ENCODE measurements around the gene MS4A4A.

The MS4A4A gene

DNA sequence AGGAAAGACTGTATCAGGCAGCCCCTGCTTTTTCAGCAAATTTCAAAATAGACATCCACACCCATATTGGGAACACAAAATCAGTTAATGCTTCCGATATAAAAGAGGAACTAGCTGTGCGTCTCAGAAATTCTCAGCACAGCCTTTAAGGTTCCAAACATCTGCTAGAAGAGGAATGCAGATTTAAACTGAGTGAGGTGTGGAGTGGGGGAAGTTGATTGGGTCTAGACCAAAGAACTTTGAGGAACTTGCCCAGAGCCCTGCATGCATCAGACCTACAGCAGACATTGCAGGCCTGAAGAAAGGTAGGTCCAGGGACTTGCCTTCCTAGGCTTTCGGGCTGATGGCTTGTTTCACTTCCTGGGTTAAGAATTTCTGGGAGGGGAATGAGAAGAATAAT, at the start of gene MS4A4A:
MS4A4A (plus strand) TSS at position 255 of the 400 bp plus-strand sequence; CDS start at position 265, 10 bp downstream.
- Histone ChIP-seq H3K36me3 (ENCODE audit: control insufficient read depth in 1 of 2, insufficient read depth in 2 of 2, low read length in 2 of 2) (no peaks in the 10 kb centered on the region), H3K4me1 (ENCODE audit: control insufficient read depth in 1 of 2, insufficient read depth in 2 of 2, low read length in 2 of 2) (no peaks in the 10 kb centered on the region), H3K9me3 (ENCODE audit: control insufficient read depth in 1 of 2, low read length in 2 of 2) (no peaks in the 10 kb centered on the region), H3K4me3 (ENCODE audit: low read depth in 1 of 2, low read length in 2 of 2) (peak within 1 kb of the TSS in 1 of 2 donors; percentile 37), H3K27me3 (ENCODE audit: low read depth, low read length) (no peaks in the 10 kb centered on the region), H3K27ac (ENCODE audit: low read length) (peak within 1 kb of the TSS; percentile 77)

DNA sequence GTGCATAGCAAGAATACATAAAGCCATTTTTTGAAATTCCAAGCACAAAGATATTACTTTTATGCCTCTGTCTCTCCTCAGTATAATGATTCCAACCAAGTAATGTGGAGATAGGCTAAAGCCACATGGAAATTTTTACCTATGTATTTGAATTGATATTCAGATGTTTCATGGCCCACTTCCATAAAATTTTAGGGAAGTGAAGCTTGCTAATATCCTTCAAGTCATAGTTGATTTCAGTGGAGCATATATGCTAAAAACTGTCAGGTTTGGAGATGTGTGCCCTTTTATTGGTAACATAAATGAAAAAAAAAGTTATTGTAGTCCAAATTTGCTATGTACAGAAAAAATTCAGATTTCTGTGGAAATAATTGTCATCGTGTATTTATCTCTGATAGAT, 49.8 kb upstream of the MS4A4A start:
- Histone ChIP-seq H3K27ac (ENCODE audit: low read length) (no peak overlapping the region), H3K4me3 (ENCODE audit: low read depth in 1 of 2, low read length in 2 of 2) (no peak overlapping the region)

DNA sequence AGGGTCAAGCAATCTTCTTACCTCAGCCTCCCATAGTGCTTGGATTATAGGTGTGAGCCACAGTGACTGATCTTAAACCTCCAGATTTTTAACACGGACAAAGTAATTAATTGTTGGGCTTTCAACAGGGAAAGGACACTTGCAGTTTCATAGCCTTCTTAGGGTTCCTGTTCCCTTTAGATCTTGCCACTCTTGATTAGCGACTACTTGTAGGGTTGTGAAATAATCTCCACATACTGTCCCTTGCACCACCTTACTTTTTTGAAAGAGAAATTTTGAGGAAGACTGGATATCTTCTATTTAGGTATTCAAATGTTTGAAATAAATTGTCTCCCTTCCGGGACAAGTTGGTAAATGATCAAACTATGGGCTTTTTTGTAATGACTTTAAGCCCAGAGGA, 45.1 kb upstream of the MS4A4A start:
- Histone ChIP-seq H3K36me3 (ENCODE audit: control insufficient read depth in 1 of 2, insufficient read depth in 2 of 2, low read length in 2 of 2) (no peaks in the 10 kb centered on the region), H3K9me3 (ENCODE audit: control insufficient read depth in 1 of 2, low read length in 2 of 2) (peaks cover 0 to 3% of the 10 kb centered on the region in 2 donors), H3K27ac (ENCODE audit: low read length) (no peak overlapping the region), H3K4me3 (ENCODE audit: low read depth in 1 of 2, low read length in 2 of 2) (no peak overlapping the region), H3K4me1 (ENCODE audit: control insufficient read depth in 1 of 2, insufficient read depth in 2 of 2, low read length in 2 of 2) (no peaks in the 10 kb centered on the region), H3K27me3 (ENCODE audit: low read depth, low read length) (no peaks in the 10 kb centered on the region)

More for the DNA sequence above, 49.8 kb upstream of the MS4A4A start:
- Histone ChIP-seq H3K9me3 (ENCODE audit: control insufficient read depth in 1 of 2, low read length in 2 of 2) (peaks cover 0 to 3% of the 10 kb centered on the region in 2 donors), H3K4me1 (ENCODE audit: control insufficient read depth in 1 of 2, insufficient read depth in 2 of 2, low read length in 2 of 2) (no peaks in the 10 kb centered on the region), H3K36me3 (ENCODE audit: control insufficient read depth in 1 of 2, insufficient read depth in 2 of 2, low read length in 2 of 2) (no peaks in the 10 kb centered on the region), H3K27me3 (ENCODE audit: low read depth, low read length) (no peaks in the 10 kb centered on the region)

DNA sequence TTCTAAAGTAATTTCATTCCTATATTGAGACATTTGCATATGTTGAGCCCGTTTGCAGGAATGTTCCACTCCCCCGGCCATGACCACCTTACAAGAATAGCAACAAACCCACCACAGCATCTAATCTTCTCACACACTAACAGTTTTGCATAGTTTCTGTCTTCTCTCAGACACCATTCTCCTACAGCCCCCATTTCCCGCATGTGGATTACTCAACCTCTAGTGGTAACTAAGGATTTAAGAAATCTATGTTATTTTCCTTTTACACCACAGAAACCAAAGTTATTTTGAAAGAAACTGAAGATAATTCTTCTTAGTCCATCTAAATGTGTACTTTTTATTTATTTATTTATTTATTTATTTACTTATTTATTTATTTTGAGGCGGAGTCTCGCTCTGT, 39.8 kb upstream of the MS4A4A start:
- no peaks in the 10 kb centered on the region for H3K4me1 ChIP-seq (ENCODE audit: control insufficient read depth in 1 of 2, insufficient read depth in 2 of 2, low read length in 2 of 2)
- H3K36me3 ChIP-seq (ENCODE audit: control insufficient read depth in 1 of 2, insufficient read depth in 2 of 2, low read length in 2 of 2): no peaks in the 10 kb centered on the region
- H3K27ac ChIP-seq (ENCODE audit: low read length): no peak overlapping the region
- no peaks in the 10 kb centered on the region for H3K27me3 ChIP-seq (ENCODE audit: low read depth, low read length)
- H3K4me3 ChIP-seq (ENCODE audit: low read depth in 1 of 2, low read length in 2 of 2): no peak overlapping the region
- no peaks in the 10 kb centered on the region for H3K9me3 ChIP-seq (ENCODE audit: control insufficient read depth in 1 of 2, low read length in 2 of 2)

DNA sequence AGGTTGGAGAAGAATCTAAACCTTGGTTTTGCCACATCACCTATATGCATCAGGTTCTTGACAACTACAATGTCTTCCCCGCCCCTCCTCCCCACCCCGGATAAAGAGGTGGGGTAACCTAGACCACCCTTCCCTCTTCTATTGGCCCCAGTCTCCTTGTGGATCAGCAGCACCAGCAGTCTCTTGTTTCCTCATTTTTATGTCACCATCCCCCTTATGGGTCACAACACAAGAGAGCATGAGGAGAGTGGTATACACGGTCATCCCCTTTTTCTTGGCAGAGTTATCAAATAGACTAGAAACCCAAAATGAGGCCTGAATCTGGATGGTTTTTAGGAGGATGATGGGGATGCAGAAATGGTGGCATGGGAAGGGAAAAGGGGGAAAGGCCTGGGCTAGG, 38.7 kb upstream of the MS4A4A start:
- Histone ChIP-seq H3K36me3 (ENCODE audit: control insufficient read depth in 1 of 2, insufficient read depth in 2 of 2, low read length in 2 of 2) (no peaks in the 10 kb centered on the region), H3K27ac (ENCODE audit: low read length) (peak overlapping the region; percentile 31), H3K9me3 (ENCODE audit: control insufficient read depth in 1 of 2, low read length in 2 of 2) (no peaks in the 10 kb centered on the region), H3K4me3 (ENCODE audit: low read depth in 1 of 2, low read length in 2 of 2) (no peak overlapping the region), H3K27me3 (ENCODE audit: low read depth, low read length) (no peaks in the 10 kb centered on the region), H3K4me1 (ENCODE audit: control insufficient read depth in 1 of 2, insufficient read depth in 2 of 2, low read length in 2 of 2) (no peaks in the 10 kb centered on the region)

DNA sequence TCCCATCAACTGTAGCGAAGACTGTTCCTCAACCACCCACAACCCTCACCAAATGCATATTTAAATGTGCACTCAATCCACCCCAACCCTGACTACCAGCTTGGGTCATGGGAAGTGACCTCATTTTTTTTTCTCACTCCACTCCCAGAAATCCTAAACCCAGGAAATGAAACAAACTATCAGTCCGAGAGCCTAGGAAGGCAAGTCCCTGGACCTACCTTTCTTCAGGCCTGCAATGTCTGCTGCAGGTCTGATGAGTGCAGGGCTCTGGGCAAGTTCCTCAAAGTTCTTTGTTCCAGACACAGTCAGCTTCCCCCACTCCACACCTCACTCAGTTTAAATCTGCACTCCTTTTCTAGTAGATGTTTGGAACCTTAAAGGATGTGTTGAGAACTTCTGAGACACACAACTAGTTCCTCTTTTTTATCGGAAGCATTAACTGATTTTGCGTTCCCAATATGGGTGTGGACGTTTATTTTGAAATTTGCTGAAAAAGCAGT, 37.7 kb upstream of the MS4A4A start, which contains the start of gene MS4A4E:
MS4A4E (minus strand) TSS at position 398 of the 500 bp plus-strand sequence. CDS start 13,082 bp downstream, outside the sequence.
- no peaks in the 10 kb centered on the region for H3K4me1 ChIP-seq (ENCODE audit: control insufficient read depth in 1 of 2, insufficient read depth in 2 of 2, low read length in 2 of 2)
- no peaks in the 10 kb centered on the region for H3K9me3 ChIP-seq (ENCODE audit: control insufficient read depth in 1 of 2, low read length in 2 of 2)
- H3K27ac ChIP-seq (ENCODE audit: low read length): peak within 1 kb of the TSS; percentile 31
- no peaks in the 10 kb centered on the region for H3K27me3 ChIP-seq (ENCODE audit: low read depth, low read length)
- H3K4me3 ChIP-seq (ENCODE audit: low read depth in 1 of 2, low read length in 2 of 2): no peak within 1 kb of the TSS
- H3K36me3 ChIP-seq (ENCODE audit: control insufficient read depth in 1 of 2, insufficient read depth in 2 of 2, low read length in 2 of 2): no peaks in the 10 kb centered on the region

DNA sequence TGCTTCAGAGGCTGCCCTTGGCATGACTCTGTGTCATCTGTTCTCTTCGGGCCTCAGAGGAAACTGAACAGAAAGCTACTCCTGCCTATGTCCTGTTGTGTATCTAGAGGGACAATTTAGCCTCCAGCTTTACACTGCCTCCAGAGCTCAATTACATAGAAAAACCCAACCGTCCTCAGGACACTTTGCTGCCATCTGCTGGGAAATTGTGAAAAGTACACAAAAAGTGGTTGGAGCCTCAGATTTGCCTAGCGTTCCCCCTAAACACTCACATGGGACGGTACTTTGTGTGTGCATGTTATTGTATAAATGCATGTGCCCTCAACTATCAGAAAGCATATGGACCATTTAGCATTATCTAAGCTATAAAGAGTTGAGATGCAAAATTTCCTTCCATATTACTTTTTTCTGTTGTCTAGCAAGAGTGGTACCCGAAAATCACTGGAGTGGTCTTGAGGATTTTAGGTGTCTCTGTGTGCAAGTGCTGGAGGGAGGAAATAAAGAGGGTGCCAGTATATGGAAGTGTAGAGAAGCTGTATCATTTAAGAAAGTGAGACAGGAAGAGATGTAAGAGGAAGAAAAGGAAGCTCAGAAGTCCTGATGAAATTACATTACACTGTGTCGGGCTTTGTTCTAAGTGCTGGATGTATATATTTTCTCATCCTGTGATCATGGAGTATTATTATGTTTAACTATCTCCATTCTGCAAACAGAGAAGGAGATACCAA, 28.8 kb upstream of the MS4A4A start:
- H3K4me1 ChIP-seq (ENCODE audit: control insufficient read depth in 1 of 2, insufficient read depth in 2 of 2, low read length in 2 of 2): peaks cover 0 to 6% of the 10 kb centered on the region in 2 donors
- H3K4me3 ChIP-seq (ENCODE audit: low read depth in 1 of 2, low read length in 2 of 2): no peak overlapping the region
- H3K9me3 ChIP-seq (ENCODE audit: control insufficient read depth in 1 of 2, low read length in 2 of 2): peaks cover 0 to 6% of the 10 kb centered on the region in 2 donors
- no peaks in the 10 kb centered on the region for H3K27me3 ChIP-seq (ENCODE audit: low read depth, low read length)
- no peaks in the 10 kb centered on the region for H3K36me3 ChIP-seq (ENCODE audit: control insufficient read depth in 1 of 2, insufficient read depth in 2 of 2, low read length in 2 of 2)
- no peak overlapping the region for H3K27ac ChIP-seq (ENCODE audit: low read length)

DNA sequence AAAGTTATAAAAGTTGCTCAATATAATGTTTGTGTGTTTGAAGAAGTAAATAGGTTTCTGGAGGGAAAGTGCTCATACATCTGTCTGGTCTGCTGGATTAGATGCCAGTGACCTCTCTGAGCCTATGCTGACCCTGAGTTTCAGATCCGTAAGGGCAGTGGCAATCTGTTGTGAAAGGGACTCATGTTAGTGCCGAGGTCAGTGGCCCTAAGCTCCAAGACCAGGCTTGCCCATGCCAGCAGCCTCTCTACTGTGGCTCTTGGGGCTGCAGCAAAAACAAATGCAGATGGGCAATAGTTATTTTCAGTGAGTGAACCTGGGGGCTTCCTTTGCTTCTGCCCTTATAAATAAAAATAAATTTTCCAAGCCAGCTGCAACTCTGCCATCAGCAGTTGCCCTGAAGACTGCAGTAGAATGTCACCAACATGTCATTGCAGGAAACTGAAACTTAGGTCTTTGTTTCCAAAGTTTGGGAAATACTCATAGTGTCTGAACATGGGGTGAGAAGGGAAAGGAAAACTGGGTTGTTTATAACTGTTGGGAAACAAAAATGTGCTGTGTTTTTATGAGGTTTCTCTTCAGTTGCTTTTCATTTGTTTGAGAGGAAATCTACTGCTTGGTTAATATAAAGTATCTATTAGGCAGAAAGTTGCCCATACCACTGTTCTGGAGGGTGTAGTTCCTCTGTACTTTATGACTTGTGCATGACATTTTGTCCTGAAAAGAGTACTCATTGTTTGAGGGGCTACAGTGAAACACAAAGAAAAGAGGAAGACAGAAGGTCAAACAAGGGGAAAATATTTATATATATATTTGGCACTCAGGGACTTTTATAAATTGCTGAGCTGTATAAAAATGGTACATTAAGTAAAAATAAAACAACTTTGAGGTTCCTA, 28.0 kb upstream of the MS4A4A start:
- H3K27ac ChIP-seq (ENCODE audit: low read length): no peak overlapping the region
- peaks cover 0 to 6% of the 10 kb centered on the region in 2 donors for H3K9me3 ChIP-seq (ENCODE audit: control insufficient read depth in 1 of 2, low read length in 2 of 2)
- H3K36me3 ChIP-seq (ENCODE audit: control insufficient read depth in 1 of 2, insufficient read depth in 2 of 2, low read length in 2 of 2): no peaks in the 10 kb centered on the region
- no peaks in the 10 kb centered on the region for H3K27me3 ChIP-seq (ENCODE audit: low read depth, low read length)
- H3K4me1 ChIP-seq (ENCODE audit: control insufficient read depth in 1 of 2, insufficient read depth in 2 of 2, low read length in 2 of 2): peaks cover 0 to 6% of the 10 kb centered on the region in 2 donors
- H3K4me3 ChIP-seq (ENCODE audit: low read depth in 1 of 2, low read length in 2 of 2): no peak overlapping the region

DNA sequence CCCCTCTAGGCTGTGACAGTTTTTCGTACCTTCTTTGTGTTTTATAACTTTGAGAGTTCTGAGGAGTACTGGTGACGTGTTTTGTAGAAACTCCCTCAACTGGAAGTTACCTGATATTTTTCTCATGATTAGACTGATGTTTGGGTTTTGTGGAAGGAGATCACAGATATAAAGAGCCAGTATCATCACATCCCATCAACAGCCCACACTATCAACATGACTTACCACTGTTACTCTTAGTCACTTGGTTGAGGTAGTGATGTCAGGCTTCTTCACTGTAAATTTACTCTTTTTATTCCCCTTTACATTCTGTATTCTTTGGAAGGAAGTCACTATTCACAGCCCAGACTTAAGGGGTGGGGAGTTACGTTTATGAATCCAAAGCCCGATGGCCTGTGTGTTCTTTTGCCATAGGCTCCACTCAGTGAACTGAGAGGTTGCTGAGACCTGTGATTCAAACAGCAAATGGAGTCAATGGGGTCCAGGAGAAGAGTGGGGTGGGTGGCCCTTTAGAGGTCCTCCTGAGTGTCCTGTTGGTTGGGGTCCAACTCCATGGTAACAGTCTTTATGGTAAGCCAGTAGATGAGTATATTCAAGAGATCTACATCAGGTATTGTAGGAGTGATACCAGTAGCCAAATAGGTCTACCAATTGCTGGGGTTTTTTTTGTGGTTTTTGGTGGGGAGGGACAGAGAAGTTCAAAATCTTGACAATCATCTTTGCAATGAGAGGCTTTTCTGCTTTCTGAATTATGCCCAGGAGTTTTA, 22.3 kb upstream of the MS4A4A start:
- no peaks in the 10 kb centered on the region for H3K27me3 ChIP-seq (ENCODE audit: low read depth, low read length)
- peaks cover 0 to 8% of the 10 kb centered on the region in 2 donors for H3K9me3 ChIP-seq (ENCODE audit: control insufficient read depth in 1 of 2, low read length in 2 of 2)
- H3K36me3 ChIP-seq (ENCODE audit: control insufficient read depth in 1 of 2, insufficient read depth in 2 of 2, low read length in 2 of 2): no peaks in the 10 kb centered on the region
- H3K27ac ChIP-seq (ENCODE audit: low read length): no peak overlapping the region
- H3K4me1 ChIP-seq (ENCODE audit: control insufficient read depth in 1 of 2, insufficient read depth in 2 of 2, low read length in 2 of 2): peaks cover 0 to 5% of the 10 kb centered on the region in 2 donors
- H3K4me3 ChIP-seq (ENCODE audit: low read depth in 1 of 2, low read length in 2 of 2): no peak overlapping the region

DNA sequence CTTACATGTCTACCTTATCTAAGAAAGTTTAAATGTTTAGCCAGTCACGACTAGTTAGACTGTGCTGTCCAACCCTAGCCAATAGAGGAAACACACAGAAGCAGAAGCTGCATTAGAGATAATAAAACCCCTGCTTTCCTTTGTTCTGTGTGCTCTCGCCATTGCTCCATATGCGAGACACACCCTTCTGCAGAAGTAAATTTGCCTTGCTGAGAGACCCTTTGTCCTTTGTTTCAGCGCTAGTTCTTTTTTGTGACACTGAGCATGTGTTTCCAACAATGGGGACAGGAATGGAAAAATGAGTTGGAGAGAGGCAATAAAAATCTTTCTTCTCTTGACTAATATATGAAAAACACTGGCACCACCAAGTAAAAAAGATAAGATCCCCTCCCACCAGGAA, 19.5 kb upstream of the MS4A4A start:
- H3K9me3 ChIP-seq (ENCODE audit: control insufficient read depth in 1 of 2, low read length in 2 of 2): peaks cover 0 to 2% of the 10 kb centered on the region in 2 donors
- H3K27ac ChIP-seq (ENCODE audit: low read length): no peak overlapping the region
- H3K36me3 ChIP-seq (ENCODE audit: control insufficient read depth in 1 of 2, insufficient read depth in 2 of 2, low read length in 2 of 2): no peaks in the 10 kb centered on the region
- H3K27me3 ChIP-seq (ENCODE audit: low read depth, low read length): no peaks in the 10 kb centered on the region
- H3K4me1 ChIP-seq (ENCODE audit: control insufficient read depth in 1 of 2, insufficient read depth in 2 of 2, low read length in 2 of 2): no peaks in the 10 kb centered on the region
- no peak overlapping the region for H3K4me3 ChIP-seq (ENCODE audit: low read depth in 1 of 2, low read length in 2 of 2)
